CD4-positive, alpha-beta T cell treated with Interleukin-17A for 4 hours (primary cell): ENCODE results near the gene SMCP.
A peak's percentile ranks its signal among the peaks of the same experiment; 100 is the strongest.

Experiments used
- DNase-seq: peaks from one replicate; pipeline ENCODE4 v3.0.0-alpha.2; 2020; ENCODE audit warnings: mixed read lengths

Gene SMCP

GRCh38 chr1:152878042-152878441, at the start of gene SMCP:
TSS of gene SMCP (plus strand) at chr1:152878322. CDS start at chr1:152884423, 6,101 bp downstream.
- no peak for DNase-seq

GRCh38 chr1:152836870-152837269, 41.3 kb upstream of the SMCP start:
- no peak for DNase-seq

GRCh38 chr1:152842556-152842955, 35.6 kb upstream of the SMCP start, which contains the start of gene LCE6A:
TSS of gene LCE6A (plus strand) at chr1:152842856. CDS start at chr1:152843521, 665 bp downstream.
- no peak for DNase-seq

DNA sequence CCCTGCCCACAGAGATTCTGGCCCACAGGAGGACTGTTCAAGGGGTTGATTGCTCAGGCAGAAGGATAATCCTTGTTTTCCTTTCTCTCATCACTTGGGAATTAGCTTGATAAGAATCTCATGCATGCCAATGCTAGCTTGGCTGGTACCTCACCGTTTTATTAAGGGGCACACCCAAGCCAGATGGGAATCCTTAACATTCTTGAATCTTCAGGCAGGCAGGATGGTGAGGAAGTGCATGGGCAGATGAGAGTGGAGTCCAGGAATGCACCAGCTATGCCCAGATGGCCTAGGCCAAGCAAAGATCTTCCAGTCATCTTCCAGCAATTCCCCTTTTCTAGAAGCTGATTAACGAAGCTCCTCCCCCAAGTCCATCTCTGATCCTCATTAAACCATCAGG, 22.5 kb upstream of the SMCP start:
- no peak for DNase-seq

GRCh38 chr1:152858062-152858461, 20.1 kb upstream of the SMCP start:
- DNase-seq: no peak

- no peak for DNase-seq
Observed at GRCh38 chr1:152859696-152860095, 18.4 kb upstream of the SMCP start, which contains the start of gene LCE7A. TSS of gene LCE7A (plus strand) at chr1:152859996. CDS start at chr1:152860698, 702 bp downstream.

DNA sequence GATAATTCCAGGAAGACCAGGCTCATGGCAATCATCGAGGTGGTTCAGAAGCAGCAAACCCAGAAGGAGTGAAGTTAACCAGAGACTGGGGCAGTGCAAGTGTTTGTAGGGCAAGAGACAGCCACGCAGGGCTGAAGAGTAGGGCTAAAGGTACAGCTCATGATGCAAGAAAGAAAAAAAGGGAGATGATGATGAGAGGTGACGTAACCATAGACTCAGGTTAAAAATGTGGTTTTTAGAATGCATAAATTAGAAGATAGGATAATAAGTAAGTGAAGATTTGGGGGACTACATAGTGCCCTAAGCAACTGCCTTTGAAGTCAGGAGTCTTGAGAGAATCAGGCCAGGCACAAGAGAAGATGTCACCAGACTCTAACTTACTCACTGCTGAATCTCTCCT, 18.0 kb upstream of the SMCP start:
- no peak for DNase-seq

- no peak for DNase-seq
Observed at GRCh38 chr1:152861374-152861773, 16.7 kb upstream of the SMCP start.

- DNase-seq: no peak
Observed at GRCh38 chr1:152864443-152864842, 13.7 kb upstream of the SMCP start.

DNA sequence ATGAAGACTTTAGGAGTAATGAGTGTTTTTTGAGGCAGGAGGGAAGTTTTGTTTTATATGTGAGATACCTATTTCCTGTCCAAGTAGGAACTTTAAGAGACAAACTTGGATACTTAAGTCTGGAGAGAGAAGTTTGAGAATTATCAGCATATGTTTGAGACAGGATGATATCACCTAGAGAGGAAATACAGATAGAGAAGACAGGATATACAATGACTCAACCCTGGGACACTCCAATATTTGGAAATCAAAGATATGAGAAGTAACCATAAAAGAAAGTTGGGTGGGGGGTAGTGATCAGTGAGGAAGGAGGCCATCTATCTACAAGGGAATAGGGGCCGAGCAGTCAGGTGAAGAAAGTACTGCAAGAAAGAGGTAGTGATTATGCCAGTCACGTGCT, 11.8 kb upstream of the SMCP start:
- DNase-seq: no peak

- peak; percentile 62 for DNase-seq
Observed at GRCh38 chr1:152869808-152870419, 8.2 kb upstream of the SMCP start.

DNA sequence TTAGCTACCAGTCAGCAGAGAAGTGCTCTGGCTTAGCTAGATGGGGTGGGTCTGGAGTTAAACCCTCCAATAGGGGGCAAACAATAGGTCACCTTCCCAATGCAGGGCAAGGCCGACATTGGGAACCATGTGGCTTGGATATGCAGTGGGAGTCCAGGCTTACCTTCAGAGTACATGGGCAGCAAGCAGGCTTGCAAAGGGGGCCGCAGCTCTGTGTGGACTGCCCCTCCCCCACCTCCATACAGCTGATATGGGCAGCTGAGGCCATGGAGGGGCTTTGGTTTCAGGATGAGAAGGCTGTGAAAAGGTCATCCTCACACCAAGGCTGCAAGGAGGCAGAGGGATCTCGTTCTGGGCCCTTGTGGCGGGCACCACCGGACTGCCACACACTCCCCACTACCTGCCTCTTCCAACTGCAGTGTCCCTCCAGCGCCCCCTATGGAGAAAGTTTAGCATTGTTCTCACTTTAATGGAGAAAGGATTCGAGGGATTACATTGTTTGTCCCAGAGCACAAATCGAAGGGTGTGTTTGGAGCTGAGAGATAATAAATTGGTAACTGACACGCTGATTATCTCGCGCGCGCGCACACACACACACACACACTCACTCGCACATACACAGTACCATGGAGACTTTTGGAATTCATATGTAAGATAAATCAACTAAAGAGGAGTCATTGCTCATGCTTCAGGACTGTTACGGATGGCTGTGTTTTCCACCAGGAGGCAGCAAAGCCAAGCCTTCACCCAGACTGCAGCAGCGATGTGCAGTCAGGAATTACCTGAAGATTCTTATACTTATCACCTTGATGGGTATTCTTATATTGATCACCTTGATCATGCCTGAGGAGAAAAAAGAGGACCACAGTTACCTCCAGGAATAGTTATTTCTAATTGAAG, 7.0 kb upstream of the SMCP start:
- no peak for DNase-seq

GRCh38 chr1:152871731-152872126, 6.4 kb upstream of the SMCP start:
- no peak for DNase-seq

DNA sequence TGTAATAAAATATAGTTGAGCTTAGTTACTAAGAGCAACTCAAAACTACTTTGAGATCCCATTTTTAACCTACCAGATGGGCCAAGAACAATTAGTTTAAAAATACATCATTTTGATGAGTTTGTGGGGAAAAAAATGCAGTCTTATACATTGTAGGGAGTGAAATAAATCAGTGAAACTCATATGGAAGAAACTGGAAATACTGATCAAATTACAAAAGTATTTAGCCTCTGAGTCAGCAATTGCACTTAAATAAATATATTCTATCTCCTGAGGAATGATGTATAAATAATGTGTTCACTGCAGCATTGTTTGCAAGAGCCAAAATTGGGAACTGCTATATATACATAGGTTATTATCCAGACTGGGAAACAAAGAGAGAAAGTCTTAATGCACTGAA, 4.6 kb upstream of the SMCP start:
- no peak for DNase-seq

DNA sequence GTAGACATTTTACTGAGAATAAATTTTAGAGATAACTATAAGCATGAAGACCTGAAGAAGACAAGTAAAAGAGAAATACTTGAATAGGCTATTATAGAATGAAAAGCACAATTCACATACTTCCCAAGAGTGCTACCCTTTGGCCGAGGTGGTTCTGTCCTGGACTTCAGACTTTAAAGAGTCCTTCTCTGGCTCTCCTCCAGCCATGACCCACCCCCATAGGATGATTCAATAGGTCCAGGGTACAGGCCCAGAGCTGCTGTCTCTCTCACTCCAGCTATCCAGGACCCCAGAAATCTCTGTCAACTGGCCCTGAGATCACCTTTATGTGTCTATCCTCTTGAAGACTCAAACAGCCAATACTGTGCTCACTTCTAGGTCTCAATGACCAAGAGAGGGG, 1.3 kb upstream of the SMCP start:
- no peak for DNase-seq

DNA sequence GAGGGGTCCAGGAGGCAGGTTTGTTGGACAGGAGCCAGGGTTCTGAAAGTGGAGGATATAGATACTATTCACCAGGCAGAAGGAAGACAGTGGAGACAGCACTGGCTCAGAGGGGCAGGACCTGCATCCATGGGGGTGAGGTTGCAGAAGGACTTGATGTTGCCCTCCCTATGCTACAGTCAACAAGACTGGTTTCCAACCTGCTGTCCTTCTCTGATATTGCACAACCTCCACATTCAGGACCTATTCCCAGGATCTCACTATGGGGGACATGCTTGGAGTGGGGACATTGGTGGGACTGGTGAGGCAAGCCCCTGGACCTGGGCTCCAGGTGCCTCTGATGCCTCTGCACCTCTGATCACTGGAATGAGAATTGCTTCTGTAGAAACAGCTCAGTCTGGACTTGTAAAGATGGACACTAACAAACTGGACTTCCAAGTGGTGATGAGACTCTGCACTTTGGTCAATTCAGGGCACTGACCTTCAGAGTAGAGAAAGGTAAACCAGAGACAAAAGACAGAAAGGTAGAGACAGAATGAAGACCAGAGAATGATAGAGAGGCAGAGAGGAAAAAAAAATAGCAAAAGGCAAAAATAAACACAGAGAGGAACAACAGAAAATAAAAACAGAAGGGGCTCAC, 1.6 kb downstream of the SMCP start:
- DNase-seq: no peak

GRCh38 chr1:152880316-152880715, 2.2 kb downstream of the SMCP start:
- DNase-seq: no peak

DNA sequence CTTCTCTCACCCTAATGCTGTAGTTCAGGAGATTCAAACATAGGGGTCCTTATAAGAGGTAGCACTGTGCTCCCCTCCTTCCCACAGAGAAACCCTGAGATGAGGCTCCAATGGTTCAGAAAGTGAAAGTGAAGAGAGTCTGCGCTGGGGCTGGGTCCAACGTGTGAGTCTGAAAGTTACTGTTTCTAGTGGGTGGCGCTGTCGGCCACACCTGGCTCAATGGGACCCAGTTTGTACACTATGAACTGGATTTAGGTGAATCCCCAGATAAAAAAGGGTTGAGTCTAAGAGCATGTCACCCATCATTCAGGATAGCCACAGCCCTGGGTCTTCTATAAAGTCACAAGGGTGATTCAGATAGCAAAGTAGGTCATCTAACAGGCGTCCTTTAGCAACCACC, 2.8 kb downstream of the SMCP start:
- DNase-seq: no peak

DNA sequence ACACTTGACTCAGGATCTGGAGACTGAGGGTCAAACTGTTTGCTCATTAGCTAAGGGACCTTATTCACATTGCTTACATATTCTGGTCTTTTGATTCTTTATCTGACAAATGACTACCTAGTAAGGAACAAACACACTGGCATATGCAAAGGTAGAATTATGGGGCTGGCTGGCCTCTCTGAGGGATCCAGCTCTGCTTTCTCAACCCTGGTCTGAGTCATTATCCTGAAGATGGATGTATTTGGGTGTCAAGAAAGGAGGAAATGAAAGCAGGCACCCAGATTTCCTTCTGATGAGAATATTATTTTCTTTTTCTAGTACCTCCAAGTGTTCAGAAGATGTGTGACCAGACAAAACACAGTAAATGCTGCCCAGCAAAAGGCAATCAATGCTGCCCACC, 6.0 kb downstream of the SMCP start:
- no peak for DNase-seq

GRCh38 chr1:152884506-152884905, 6.4 kb downstream of the SMCP start:
- no peak for DNase-seq

- DNase-seq: no peak
Observed at GRCh38 chr1:152884966-152885624, 7.0 kb downstream of the SMCP start.

DNA sequence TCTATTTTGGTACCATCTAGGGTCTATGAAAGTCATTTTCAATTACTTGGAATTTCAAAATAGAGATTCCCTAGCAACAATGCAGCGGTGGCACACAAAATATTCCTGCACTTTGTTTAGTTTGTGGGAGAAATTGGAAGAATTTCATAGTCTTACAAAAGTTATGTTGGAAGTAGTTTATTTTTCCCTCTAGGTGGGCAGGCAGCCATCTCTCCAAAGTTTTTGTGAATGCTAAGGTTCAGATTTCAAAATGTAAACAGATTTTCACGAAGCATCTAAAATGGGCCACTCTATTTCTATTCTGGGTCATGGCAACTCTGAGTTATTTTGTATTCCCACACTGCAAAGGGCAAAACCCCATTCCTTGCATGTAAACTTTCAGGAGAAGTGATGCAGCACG, 8.0 kb downstream of the SMCP start:
- DNase-seq: no peak

GRCh38 chr1:152886758-152887409, 8.8 kb downstream of the SMCP start:
- DNase-seq: no peak
